Endometrial microvascular endothelial cells (primary cell): ENCODE results near the gene ZFYVE19. TPM values are rescaled to one million over a fixed set of nuclear protein-coding genes. Genes with fewer than 3 reads are reported as not detected.
"Not testable (repeated sequence)": the region's sequence is repeated elsewhere in the genome, so short reads cannot be mapped to it uniquely, and the experiment has no call there.

Experiments used
- in situ Hi-C: cut with HindIII; loops from 2 replicates; pipeline ENCODE4 v1.10.0; 2017; ENCODE audit warnings: low sequenced_read_pairs, low pct_unique_long_range_greater_than_20kb; ENCODE audit errors: inconsistent ontology term
- total RNA-seq: library from RNA; depleted of rRNA; stranded (reverse); fragments of >200 nt; gene quantifications from one replicate; pipeline ENCODE4 v1.2.3, GENCODE V29; 2015; ENCODE audit errors: inconsistent ontology term

The ZFYVE19 gene
- total RNA-seq, 1 donor from 2014 or later, result 35.5 TPM

GRCh38 chr15:40843261-40843884, 36.5 kb downstream of the ZFYVE19 start:
- in situ Hi-C loops, result no loop called here

- in situ Hi-C loops, result no loop called here
These were observed 37.2 kb downstream of the ZFYVE19 start, which contains the start of gene SPINT1 for GRCh38 chr15:40843885-40844695. SPINT1 (plus strand) TSS chr15:40844048; CDS start chr15:40844555, 507 bp downstream.

GRCh38 chr15:40844696-40845030, 37.8 kb downstream of the ZFYVE19 start:
- in situ Hi-C loops, result no loop called here

DNA sequence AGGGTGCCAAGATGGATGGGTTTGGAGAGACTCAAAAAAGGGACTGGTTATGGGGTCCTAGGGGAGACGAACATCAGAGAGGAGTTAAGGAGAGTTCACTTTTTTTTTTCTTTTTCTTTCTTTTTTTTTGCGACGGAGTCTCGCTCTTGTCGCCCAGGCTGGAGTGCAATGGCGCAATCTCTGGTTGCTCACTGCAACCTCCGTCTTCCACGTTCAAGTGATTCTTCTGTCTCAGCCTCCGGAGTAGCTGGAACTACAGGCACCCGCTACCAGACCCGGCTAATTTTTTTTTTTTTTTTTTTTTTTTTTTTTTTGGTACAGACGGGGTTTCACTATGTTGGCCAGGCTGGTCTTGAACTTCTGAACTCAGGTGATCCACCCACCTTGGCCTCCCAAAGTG, 38.1 kb downstream of the ZFYVE19 start:
- in situ Hi-C loops, result no loop called here

- in situ Hi-C loops, result no loop called here
These were observed 38.8 kb downstream of the ZFYVE19 start for GRCh38 chr15:40845511-40846284.

GRCh38 chr15:40846841-40847222, 39.9 kb downstream of the ZFYVE19 start:
- in situ Hi-C loops, result no loop called here

GRCh38 chr15:40847223-40847961, 40.5 kb downstream of the ZFYVE19 start:
- in situ Hi-C loops, result no loop called here

DNA sequence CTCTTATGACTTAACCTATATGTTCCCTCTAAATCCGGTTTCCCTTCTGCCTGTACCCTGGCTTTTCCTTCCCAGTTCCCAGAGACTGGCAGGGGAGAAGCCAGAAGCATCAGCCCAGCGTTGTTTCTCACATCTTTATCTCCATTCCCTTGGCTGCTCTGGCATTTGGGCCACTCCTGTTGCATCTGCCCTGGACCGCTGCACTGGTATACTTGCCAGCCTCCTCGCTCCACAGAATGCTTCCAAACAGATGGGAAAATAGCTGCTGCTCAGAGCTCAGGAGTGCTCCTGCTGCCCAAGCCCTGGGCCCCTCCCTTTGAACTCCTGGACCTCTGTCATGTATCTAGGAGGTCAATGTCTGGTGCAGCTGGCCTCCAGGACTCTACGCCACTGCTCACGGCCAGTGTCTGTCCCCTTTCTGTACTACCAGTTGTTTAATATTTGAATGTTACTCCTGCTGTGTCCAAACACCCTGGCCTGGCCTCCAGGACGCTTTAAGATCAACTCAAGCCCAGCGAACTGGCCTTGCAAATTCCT, 43.8 kb downstream of the ZFYVE19 start:
- in situ Hi-C loops, result no loop called here

- in situ Hi-C loops, result no loop called here
These were observed 45.6 kb downstream of the ZFYVE19 start for GRCh38 chr15:40852529-40852928.

- in situ Hi-C loops, result no loop called here
These were observed 46.5 kb downstream of the ZFYVE19 start for GRCh38 chr15:40853241-40853890.

GRCh38 chr15:40854161-40854560, 47.3 kb downstream of the ZFYVE19 start:
- in situ Hi-C loops, result no loop called here

DNA sequence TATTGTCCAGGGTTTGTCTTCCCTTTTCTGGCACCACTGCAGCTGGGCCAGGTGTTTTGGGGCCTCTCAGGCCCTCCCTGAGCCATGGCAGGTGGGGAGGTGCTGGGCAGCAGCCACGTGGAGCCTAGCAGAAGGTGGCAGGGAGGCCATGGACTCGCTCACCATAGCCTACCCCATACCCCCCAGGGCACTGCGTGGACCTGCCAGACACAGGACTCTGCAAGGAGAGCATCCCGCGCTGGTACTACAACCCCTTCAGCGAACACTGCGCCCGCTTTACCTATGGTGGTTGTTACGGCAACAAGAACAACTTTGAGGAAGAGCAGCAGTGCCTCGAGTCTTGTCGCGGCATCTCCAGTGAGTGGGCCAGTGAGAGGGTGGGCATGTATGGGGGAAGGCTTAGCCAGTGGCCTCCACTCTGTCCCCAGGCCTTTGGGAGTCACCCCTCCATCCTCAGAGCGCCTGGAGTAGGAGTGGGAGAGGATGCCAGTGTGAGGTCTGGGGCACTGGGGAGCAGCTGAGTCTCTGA, 48.9 kb downstream of the ZFYVE19 start:
- in situ Hi-C loops, result no loop called here

DNA sequence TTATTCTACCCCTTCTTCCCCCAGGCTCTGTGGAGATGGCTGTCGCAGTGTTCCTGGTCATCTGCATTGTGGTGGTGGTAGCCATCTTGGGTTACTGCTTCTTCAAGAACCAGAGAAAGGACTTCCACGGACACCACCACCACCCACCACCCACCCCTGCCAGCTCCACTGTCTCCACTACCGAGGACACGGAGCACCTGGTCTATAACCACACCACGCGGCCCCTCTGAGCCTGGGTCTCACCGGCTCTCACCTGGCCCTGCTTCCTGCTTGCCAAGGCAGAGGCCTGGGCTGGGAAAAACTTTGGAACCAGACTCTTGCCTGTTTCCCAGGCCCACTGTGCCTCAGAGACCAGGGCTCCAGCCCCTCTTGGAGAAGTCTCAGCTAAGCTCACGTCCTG, 49.9 kb downstream of the ZFYVE19 start:
- in situ Hi-C loops, result no loop called here

DNA sequence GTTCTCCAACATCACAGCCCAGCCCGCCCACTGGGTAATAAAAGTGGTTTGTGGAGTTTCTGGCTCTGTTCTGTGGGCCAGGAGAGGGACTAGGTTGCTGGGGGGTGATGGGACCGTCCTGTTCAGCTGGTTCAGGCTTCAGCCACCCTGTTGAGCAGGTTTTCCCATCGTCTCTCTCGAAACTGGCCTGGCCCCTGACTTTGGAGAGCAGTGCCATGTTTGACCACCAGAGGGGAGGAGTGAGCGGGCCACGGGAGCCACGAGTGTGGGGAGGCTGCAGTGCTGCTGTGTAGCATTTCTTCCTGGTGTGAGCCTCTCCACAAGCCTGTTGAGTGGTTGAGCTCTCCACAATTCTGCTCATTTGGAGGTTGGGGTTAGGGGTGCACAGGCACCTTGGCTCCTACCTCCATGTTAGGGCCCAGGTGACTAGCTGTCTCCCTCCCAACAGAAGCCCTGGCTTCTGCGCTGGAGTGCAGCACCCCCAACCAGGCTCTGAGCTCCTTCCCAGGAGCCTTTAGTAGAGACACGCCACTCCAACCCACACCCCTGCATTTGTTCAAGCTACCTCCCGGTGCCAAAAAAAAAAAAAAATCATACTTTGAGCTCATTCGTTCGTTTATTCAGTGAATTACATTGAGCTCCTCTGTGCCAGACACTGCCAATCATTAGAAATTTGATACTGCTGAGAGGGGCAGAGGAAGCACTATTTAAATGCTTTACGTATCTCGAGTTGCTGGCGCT, 50.9 kb downstream of the ZFYVE19 start:
- in situ Hi-C loops, result no loop called here

GRCh38 chr15:40858706-40859105, 51.8 kb downstream of the ZFYVE19 start:
- in situ Hi-C loops, result no loop called here

DNA sequence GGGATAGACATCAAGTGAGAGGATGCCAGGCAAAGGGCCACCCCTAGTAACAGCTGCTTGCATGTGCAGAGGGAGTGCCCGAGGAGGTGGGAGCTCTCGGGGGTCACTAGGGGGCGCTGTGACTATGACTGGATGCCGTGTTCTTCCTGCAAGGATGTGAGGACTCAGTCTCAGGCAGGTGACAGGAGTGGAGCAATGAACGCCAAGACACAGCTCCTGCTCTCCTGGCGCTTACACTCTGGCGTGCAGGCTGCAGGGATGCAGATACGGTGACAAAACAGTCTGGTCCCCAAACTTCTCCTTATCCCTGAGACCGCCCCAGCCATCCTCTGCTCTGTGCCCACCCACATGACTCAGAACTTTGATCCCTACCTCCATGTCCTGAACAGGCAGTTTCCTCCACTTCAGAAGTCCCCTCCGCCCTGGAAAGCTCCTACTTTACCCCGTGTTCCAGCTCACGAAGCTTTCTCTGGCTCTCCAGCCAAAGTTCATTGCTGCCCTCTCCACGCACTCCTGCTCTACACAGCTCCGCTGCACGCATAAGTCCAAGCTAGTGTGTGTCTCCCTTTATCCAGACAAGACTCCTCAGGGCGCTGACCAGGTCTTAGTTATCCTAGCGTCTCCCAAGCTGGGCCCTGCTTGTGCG, 52.4 kb downstream of the ZFYVE19 start:
- in situ Hi-C loops, result no loop called here

DNA sequence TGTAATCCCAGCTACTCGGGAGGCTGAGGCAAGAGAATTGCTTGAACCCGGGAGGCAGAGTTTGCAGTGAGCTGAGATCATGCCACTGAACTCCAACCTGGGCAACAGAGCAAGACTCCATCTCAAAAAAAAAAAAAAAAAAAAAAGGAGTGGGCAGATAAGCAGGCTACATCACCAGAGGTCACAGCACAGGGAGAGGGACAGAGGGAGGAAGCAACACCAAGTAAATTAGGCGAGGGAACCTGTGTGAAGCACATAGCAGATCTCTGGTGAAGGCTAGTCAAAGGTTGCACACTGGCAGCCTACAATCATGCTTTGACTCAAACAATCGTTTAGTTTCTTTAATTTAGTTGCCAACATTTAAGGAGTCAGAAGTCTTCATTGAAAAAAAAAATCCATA, 54.3 kb downstream of the ZFYVE19 start:
- in situ Hi-C loops, result not testable (repeated sequence)
